Liver (tissue), 3 donors: ENCODE data around the gene PALLD.

ENCODE experiments used
- ATF3 ChIP-seq: IDR thresholded peaks from 2 replicates; pipeline ENCODE4 v1.6.1; 2016; ENCODE audit warnings: antibody characterized with exemption
- CTCF ChIP-seq: fragments of 150-350 bp; IDR thresholded peaks from 2 replicates; pipeline ENCODE4 v1.5.1; 2017; ENCODE audit warnings: improper control_type of control experiment, low read depth, low read length; ENCODE audit not compliant: missing input control
- EGR1 ChIP-seq, 2 donors: IDR thresholded peaks; 2 replicates each; pipeline ENCODE4 v1.6.1; 2016 to 2018; ENCODE audit warnings: antibody characterized with exemption in 2 of 2, low read depth in 2 of 2
- FOXA1 ChIP-seq: IDR thresholded peaks from 2 replicates; pipeline ENCODE4 v1.6.1; 2016; ENCODE audit warnings: antibody characterized with exemption
- HNF4G ChIP-seq: IDR thresholded peaks from 2 replicates; pipeline ENCODE4 v1.6.1; 2016; ENCODE audit warnings: antibody characterized with exemption
- MAX ChIP-seq: IDR thresholded peaks from 2 replicates; pipeline ENCODE4 v1.6.1; 2016; ENCODE audit warnings: antibody characterized with exemption
- RAD21 ChIP-seq, 2 donors: IDR thresholded peaks; 2 replicates each; pipeline ENCODE4 v1.6.1; 2016; ENCODE audit warnings: antibody characterized with exemption in 2 of 2, mild to moderate bottlenecking in 2 of 2
- REST ChIP-seq: IDR thresholded peaks from 2 replicates; pipeline ENCODE4 v1.6.1; 2016; ENCODE audit warnings: antibody characterized with exemption, mild to moderate bottlenecking
- TAF1 ChIP-seq: conservative IDR thresholded peaks from 2 replicates; pipeline ENCODE4 v1.6.1; 2016; ENCODE audit warnings: antibody characterized with exemption, mild to moderate bottlenecking
- YY1 ChIP-seq: IDR thresholded peaks from 2 replicates; pipeline ENCODE4 v1.6.1; 2016; ENCODE audit warnings: antibody characterized with exemption, mild to moderate bottlenecking
- donor health status: healthy.
- donor health status: healthy.

- TF ChIP-seq CTCF (no peak), MAX (no peak), REST (no peak), HNF4G (no peak), YY1 (no peak), ATF3 (no peak), RAD21 (IDR thresholded peaks at IDR 0.05) (no peak), EGR1 (IDR thresholded peaks at IDR 0.05; ENCODE audit: low read depth in 2 of 2) (no peak), TAF1 (no peak), FOXA1 (no peak)
Measured at GRCh38 chr4:168598191-168598590, 101.3 kb downstream of the PALLD start.
